Stimulated activated effector memory CD8-positive, alpha-beta T cell treated with anti-CD3 and anti-CD28 coated beads, Interleukin-12 subunit alpha, Interleukin-12 subunit beta, amount 100 ng/mL, for 72 hours (primary cell): Measurements from ENCODE around the gene METTL22.
A peak's percentile ranks its signal among the peaks of the same experiment; 100 is the strongest.

Experiments
- ATAC-seq: fragments of 150-1000 bp; cut with Tn5 transposase; 2 replicates; pipeline ENCODE4 v1.10.0; 2021
- DNase-seq, 2 donors: peaks; one replicate each; pipeline ENCODE4 v3.0.0; 2021 to 2022; ENCODE audit warnings: low spot score in 2 of 2
- H3K27ac Mint-ChIP-seq: one replicate; pipeline ENCODE4 v1.8.0; 2022; ENCODE audit warnings: mild to moderate bottlenecking, mixed read lengths
- H3K36me3 Mint-ChIP-seq: one replicate; pipeline ENCODE4 v1.8.0; 2022; ENCODE audit warnings: mild to moderate bottlenecking, mixed read lengths
- H3K4me1 Mint-ChIP-seq: one replicate; pipeline ENCODE4 v1.8.0; 2022; ENCODE audit warnings: mixed read lengths
- H3K4me3 Mint-ChIP-seq: one replicate; pipeline ENCODE4 v1.8.0; 2022; ENCODE audit warnings: mild to moderate bottlenecking, mixed read lengths
- H3K9me3 Mint-ChIP-seq: one replicate; pipeline ENCODE4 v1.8.0; 2022; ENCODE audit warnings: mixed read lengths

Gene METTL22, protein sequence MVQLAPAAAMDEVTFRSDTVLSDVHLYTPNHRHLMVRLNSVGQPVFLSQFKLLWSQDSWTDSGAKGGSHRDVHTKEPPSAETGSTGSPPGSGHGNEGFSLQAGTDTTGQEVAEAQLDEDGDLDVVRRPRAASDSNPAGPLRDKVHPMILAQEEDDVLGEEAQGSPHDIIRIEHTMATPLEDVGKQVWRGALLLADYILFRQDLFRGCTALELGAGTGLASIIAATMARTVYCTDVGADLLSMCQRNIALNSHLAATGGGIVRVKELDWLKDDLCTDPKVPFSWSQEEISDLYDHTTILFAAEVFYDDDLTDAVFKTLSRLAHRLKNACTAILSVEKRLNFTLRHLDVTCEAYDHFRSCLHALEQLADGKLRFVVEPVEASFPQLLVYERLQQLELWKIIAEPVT

DNA sequence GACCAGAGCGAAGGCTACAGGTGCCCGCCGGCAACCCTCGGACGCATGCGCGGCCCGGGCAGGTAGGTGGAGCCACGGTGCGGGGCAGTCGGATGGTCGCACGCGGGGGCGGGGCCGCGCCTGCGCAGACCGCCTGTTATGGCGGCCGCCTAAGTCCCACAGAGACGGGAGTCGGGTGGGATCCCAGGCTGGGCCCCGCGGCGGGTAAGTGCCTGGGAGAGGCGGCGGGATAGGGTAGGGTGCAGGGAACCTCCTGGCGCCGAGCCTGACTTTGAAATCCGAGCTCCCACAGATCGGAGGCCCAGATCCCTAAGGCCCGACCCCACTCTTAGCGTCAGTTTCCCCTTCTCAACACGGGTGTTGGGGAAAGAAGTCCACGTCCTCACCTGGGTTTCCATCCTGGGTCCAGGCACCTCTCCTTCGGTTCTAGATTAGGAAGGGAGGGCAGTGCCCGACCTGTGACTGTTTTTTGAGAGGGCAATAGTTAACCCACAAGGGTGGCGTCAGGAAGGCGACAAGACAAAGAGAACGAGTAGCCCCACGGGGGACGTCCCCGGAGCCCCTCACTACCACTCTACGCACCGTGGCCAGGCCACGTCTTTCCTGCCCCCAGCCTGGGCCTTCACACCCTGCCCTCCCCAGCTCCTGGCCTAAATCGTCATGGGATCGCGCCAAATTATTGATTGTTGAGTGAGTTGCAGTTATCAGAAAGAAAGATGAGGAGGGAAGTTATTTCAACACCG is at the start of gene METTL22:
Gene METTL22 (plus strand): TSS at position 127 of the 743 bp plus-strand sequence. CDS start 3,968 bp downstream, outside the sequence.
- peak; percentile 93 for ATAC-seq
- DNase-seq, result peak; percentile 95 to 97
- H3K9me3 Mint-ChIP-seq, result no peaks in the 10 kb centered on the region
- H3K4me3 Mint-ChIP-seq, result peak within 1 kb of the TSS; percentile 91
- peaks cover 26% of the 10 kb centered on the region for H3K4me1 Mint-ChIP-seq
- H3K36me3 Mint-ChIP-seq, result peaks cover 38% of the 10 kb centered on the region
- H3K27ac Mint-ChIP-seq, result peak within 1 kb of the TSS; percentile 94

DNA sequence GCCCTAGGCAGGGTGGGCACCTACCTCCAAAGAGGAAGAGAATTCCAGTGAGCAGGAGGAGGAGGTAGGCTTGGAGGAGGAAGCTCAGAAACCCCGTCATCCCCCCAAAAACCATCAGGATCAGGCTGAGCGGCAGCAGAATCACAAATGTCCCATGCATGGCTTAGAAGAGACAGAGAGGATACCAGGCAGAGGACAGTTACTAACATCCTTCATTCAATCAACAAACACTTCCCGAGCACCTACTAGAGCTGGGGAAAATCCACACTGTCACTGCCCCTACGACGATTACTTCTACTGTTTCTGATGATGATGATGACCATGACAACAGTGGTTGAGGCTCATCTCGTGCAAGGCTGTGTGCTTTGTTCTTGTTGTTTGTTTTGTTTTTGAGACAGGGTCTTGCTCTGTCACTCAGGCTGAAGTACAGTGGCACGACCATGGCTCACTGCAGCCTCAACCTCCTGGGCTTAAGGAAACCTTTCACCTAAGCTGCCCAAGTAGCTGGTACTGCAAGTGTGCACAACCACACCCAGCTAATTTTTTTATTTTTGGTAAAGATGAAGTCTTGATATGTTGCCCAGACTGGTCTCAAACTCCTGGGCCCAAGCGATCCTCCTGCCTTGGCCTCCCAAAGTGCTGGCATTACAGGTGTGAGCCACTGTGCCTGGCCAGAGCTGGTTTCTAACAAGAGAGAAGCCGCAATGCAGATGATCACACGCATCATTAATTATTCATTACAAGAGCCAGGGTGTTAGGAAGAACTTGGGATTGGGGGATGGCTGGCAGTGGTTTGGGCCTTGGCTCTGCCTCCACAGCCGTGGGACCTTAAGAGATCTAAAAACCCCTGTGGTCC is 49.2 kb upstream of the METTL22 start:
- Mint-ChIP-seq H3K27ac (no peak overlapping the region), H3K9me3 (no peaks in the 10 kb centered on the region), H3K4me3 (no peak overlapping the region), H3K36me3 (no peaks in the 10 kb centered on the region), H3K4me1 (peaks cover 5% of the 10 kb centered on the region)
- ATAC-seq (no peak), DNase-seq (no peak)

DNA sequence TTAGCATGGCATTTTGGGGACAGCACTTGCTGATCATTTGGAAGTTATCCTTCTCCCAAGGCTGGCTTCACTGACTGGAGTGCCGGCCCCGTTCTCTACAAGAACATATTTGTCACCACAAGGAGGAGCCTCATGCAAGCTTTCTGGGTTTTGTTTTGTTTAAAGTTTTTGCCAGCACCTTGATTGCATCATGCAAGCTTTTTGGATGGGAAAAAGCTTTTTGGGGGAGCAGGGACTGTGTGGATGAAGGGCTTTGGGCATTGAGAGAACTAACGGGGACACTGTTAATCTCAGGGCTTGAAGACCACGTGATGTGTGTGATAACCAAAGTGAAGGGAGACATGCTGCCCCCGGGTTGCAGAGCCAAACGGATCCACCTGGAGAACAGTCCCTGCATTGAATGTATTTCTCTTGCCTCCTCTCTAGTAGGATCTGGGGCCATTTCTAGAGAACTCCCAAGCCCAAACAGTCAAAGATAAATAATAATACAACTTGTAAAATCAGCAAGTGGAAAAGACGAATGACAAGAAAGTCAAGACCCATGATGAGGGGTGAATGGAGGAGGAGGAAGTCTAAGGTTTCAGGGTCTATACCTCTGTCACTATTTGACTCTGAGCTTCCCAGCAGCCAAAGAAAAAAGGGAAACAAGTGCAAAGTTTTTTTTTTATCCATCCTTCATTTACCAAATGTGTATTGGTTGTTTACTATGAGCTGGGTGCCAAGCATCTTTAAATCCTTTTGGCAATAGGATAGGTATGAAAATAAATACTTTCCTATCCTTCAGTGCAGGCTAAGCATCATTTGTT is 48.4 kb upstream of the METTL22 start:
- H3K4me3 Mint-ChIP-seq, result no peak overlapping the region
- H3K4me1 Mint-ChIP-seq, result peaks cover under 1% of the 10 kb centered on the region
- no peak overlapping the region for H3K27ac Mint-ChIP-seq

DNA sequence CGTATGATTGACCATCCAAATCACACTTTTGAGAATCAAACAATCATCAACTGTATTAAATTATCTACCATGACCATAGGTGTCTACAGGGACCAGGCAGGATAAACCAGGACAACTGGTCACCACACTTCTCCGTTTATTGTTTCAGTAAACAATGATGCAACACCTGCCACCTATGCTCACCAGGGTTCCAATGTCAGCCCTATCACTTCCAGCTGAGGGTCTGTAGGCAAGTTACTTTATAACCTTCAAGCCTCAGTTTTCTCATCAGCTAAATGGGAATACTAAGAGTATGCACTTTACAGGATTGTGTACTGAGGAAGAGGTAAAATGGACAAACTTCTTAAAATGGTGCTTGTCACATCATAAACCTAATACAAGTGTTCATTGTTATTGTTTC is 46.1 kb upstream of the METTL22 start:
- ATAC-seq (no peak), DNase-seq (no peak)
- Mint-ChIP-seq H3K4me1 (no peaks in the 10 kb centered on the region), H3K27ac (no peak overlapping the region), H3K36me3 (no peaks in the 10 kb centered on the region), H3K4me3 (no peak overlapping the region), H3K9me3 (no peaks in the 10 kb centered on the region)

More for the DNA sequence above, 48.4 kb upstream of the METTL22 start:
- no peak for ATAC-seq
- Mint-ChIP-seq H3K36me3 (no peaks in the 10 kb centered on the region), H3K9me3 (no peaks in the 10 kb centered on the region)
- no peak for DNase-seq

DNA sequence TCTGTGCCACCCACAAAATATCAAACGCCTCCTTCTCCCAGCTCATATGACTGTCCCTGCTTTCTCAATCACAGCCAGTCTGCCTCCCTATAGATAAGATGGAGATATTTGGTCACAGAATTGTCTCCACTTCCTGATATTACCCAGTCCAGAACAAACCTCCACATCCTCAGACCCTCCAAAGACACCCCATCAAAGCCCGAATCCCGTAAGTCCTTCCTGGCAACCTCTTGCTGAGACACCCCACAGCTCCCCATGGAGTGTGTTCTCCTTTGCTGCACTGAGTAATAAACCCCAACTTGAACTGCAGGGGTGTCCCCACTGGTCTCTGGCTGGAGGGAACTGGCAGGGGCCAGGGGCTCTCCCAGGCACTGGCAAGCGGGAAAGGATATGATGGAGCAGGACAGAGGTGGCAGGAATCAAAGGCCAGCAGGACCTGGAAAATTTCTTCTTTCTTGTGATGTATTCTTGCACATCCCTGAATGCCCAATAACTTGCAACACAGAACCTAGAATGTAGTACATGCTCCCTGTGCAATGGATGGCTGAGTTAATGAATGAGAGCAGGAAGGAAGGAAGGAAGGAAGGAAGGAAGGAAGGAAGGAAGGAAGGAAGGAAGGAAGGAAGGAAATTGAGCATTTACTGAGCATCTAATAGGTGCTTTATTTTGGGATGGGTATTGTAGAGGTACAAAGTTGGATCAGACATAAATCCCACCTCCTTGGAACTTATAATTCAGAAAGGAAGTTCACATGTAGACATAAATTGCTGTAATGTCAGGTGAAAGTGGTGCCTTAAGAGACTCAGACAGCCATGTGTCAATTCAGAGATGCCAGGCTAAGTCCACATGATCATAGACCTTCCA is 45.1 kb upstream of the METTL22 start:
- H3K4me3 Mint-ChIP-seq, result no peak overlapping the region
- H3K36me3 Mint-ChIP-seq, result no peaks in the 10 kb centered on the region
- no peak for DNase-seq
- no peak overlapping the region for H3K27ac Mint-ChIP-seq
- no peaks in the 10 kb centered on the region for H3K4me1 Mint-ChIP-seq
- ATAC-seq, result no peak
- no peaks in the 10 kb centered on the region for H3K9me3 Mint-ChIP-seq

DNA sequence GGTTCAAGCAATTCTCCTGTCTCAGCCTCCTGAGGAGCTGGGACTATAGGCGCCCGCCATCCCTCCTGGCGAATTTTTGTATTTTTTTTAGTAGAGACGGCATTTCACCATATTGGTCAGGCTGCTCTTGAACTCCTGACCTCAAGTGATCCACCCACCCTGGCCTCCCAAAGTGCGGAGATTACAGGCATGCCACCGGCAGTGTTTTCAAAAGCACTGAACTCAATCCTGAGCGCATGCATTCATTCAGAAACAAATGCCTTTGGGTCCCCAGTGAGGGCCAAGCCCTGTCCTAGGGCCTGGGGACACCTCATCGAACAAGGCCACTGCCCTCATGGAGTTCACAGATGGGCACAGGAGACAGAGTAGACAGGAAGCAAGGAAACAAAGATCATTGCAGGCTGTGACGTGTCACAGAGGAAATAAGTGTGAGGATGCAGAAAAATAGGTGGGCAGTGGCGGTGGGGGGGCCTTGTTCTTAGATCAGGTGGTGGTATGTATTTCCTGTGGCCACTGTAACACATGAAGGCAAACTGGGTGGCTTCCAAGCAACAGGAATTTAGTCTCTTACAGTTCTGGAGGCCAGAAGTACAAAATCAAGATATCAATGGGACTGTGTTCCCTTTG is 43.7 kb upstream of the METTL22 start:
- no peaks in the 10 kb centered on the region for H3K9me3 Mint-ChIP-seq
- ATAC-seq, result no peak

DNA sequence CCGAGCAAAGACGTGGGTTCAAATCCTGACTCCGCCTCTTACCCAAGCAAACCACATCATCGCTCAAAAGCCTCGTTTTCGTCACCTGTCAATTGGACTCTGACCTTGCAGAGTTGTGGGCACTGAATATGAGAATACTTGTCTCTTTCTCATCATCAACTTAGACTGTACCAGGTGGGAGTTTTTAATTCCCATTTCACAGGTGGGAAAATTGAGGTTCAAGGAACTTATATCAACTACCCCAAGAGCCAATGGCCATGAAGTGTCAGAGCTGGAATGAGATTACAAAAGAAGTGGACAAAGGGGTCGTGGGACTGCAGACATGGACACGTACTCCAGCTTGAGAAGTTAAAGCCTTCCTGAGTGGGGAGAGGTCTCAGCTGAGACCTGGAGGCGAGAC is 41.9 kb upstream of the METTL22 start:
- Mint-ChIP-seq H3K9me3 (no peaks in the 10 kb centered on the region), H3K36me3 (no peaks in the 10 kb centered on the region), H3K4me1 (no peaks in the 10 kb centered on the region), H3K4me3 (no peak overlapping the region), H3K27ac (no peak overlapping the region)
- DNase-seq (no peak), ATAC-seq (no peak)

More for the DNA sequence above, 43.7 kb upstream of the METTL22 start:
- H3K4me3 Mint-ChIP-seq, result no peak overlapping the region
- no peaks in the 10 kb centered on the region for H3K4me1 Mint-ChIP-seq
- H3K27ac Mint-ChIP-seq, result no peak overlapping the region
- no peaks in the 10 kb centered on the region for H3K36me3 Mint-ChIP-seq
- no peak for DNase-seq

DNA sequence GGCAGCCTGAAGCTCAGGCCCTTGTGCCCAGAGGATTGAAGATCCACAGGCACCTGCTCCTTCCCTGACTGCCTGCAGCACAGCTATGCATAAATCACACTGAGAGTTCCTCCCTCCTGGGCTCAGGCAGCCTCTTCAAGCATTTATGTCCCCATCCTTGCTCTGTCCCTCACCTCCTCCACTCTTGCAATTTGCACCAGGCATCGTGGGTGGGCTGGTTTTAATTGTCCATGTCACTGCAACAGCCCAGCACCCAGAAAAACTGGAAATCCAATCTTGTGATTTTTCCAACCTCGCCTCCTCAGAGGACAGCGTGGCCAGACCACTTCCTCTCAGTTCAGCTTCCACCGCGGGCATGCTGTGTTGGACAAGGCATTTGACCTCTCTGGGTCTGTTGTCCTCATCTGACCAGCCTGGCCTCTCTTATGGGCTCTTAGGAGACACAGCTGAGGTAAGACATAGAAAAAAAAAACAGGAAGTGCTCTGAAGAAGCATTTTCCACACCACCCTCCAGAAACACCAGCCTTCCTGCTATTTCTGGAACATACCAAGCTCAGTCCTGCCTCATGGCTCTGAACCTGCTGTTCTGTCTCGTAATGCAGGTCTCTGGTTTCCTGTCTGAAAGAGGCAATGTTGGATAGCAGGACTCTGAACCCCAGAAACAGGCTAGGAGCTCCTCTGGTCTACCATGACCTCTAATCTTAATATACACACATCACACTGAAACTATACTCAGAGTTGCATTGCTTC is 39.5 kb upstream of the METTL22 start:
- H3K9me3 Mint-ChIP-seq, result no peaks in the 10 kb centered on the region
- no peak overlapping the region for H3K4me3 Mint-ChIP-seq
- no peak overlapping the region for H3K27ac Mint-ChIP-seq
- no peaks in the 10 kb centered on the region for H3K36me3 Mint-ChIP-seq
- no peak for ATAC-seq
- H3K4me1 Mint-ChIP-seq, result no peaks in the 10 kb centered on the region
- no peak for DNase-seq

DNA sequence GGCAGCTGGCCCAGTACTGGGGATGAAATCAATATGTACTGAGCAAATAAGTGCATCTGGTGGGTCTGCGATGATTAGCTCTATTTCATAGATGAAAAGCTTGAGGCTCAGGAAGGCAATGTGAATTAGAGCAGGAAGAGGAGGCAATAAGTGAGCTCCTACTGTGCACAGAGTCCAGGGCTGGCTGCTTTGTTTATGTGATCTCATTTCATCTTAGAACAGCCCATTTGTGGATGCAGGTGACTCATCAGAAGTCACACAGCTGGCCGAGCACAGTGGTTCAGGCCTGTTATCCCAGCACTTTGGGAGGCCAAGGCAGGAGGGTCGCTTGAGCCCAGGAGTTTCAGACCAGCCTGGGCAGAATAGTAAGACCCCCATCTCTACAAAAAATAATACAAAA is 38.3 kb upstream of the METTL22 start:
- Mint-ChIP-seq H3K36me3 (no peaks in the 10 kb centered on the region), H3K27ac (no peak overlapping the region), H3K4me1 (no peaks in the 10 kb centered on the region), H3K9me3 (no peaks in the 10 kb centered on the region), H3K4me3 (no peak overlapping the region)
- ATAC-seq, result no peak
- no peak for DNase-seq

DNA sequence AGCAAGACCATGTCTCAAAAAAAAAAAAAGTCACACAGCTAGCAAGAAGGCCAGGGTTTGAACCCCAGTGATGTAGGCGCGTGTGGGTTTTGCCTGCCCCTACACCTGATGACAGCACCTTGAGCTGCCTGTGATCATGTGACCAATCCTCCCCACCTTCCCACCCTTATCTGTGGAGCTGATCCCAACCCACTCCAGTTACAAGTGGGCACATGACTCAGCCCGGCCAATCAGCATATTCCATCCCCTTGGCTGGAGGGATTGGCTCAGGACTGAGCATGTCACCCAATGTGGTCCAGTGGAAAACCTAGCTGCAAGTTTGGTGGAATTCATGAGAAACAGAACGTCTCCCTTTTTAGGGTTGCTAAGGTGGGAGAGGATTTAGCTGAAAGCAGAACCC is 37.8 kb upstream of the METTL22 start:
- Mint-ChIP-seq H3K4me3 (no peak overlapping the region), H3K4me1 (no peaks in the 10 kb centered on the region), H3K27ac (no peak overlapping the region), H3K9me3 (no peaks in the 10 kb centered on the region), H3K36me3 (no peaks in the 10 kb centered on the region)
- ATAC-seq (no peak), DNase-seq (no peak)

DNA sequence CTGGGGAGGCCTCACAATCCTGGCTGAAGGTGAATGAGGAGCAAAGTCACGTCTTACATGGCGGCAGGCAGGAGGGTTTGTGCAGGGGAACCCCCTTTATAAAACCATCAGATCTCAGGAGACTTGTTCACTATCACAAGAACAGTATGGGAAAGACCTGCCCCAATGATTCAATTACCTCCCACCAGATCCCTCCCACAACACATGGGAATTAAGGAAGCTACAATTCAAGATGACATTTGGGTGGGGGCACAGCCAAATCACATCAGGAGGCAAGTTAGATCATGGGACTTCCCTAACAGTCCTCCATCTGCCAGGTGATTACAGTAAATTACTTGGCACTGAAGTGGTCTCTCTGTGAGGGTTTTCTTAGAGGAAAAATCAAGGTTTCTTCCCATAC is 36.5 kb upstream of the METTL22 start:
- no peak for DNase-seq
- H3K4me3 Mint-ChIP-seq, result no peak overlapping the region

DNA sequence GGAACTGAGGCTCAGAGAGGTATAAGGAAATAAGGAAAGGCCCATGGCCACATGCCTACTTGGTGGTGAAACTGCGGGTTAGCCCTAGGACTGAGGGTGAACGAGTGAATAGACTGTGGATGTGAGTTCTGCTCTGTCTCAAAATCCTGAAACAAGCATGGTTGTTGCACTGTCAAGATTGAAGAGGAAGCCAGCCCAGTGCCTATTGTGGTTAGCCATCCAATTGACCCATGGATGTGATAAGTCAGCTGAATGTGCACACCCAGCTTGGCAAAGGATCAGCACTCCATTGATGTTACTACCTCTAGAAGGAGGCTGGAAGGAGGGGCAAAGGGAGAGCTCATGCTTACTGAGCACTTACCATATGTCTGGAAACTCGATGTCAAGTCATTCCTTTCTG is 35.6 kb upstream of the METTL22 start:
- ATAC-seq (no peak), DNase-seq (no peak)
- Mint-ChIP-seq H3K27ac (no peak overlapping the region), H3K36me3 (no peaks in the 10 kb centered on the region), H3K4me3 (no peak overlapping the region), H3K4me1 (no peaks in the 10 kb centered on the region), H3K9me3 (no peaks in the 10 kb centered on the region)

More for the DNA sequence above, 36.5 kb upstream of the METTL22 start:
- H3K4me1 Mint-ChIP-seq, result no peaks in the 10 kb centered on the region
- no peak for ATAC-seq
- no peaks in the 10 kb centered on the region for H3K36me3 Mint-ChIP-seq
- no peak overlapping the region for H3K27ac Mint-ChIP-seq
- H3K9me3 Mint-ChIP-seq, result no peaks in the 10 kb centered on the region

DNA sequence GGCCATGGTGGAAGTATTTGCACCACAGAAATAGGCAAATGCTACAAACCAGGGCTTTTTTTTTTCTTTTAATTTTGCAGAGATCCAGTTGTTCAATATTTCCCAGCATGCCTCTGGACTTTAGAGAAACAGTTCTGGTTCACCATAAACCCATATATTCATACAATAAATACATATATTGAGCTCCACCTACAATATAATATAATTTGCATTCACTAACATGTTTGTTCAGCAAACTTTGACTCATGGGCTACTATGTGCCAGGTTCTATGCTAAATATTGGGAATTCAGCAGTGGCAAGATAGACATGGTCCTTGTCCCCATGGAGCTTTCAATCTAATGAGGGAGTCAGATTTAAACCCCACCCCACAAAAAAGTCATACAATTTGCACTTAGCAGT is 34.4 kb upstream of the METTL22 start:
- no peak for DNase-seq
- Mint-ChIP-seq H3K9me3 (no peaks in the 10 kb centered on the region), H3K36me3 (no peaks in the 10 kb centered on the region), H3K4me1 (no peaks in the 10 kb centered on the region), H3K4me3 (no peak overlapping the region), H3K27ac (no peak overlapping the region)
- no peak for ATAC-seq
